C4-2B (cell line): ENCODE measurements around the gene MIPOL1.

Experiments used
- H3K27ac ChIP-seq: fragments of 450-650 bp; 2 replicates; pipeline ENCODE4 v1.5.1; 2017
- ZFX ChIP-seq: fragments of 450-650 bp; IDR thresholded peaks from 2 replicates; pipeline ENCODE4 v1.6.1; 2017
- TF ChIP-seq, protein P1 (sequence below): fragments of 450-650 bp; conservative IDR thresholded peaks from 2 replicates; pipeline ENCODE4 v1.5.1; 2017; ENCODE audit warnings: mild to moderate bottlenecking

The MIPOL1 gene

DNA sequence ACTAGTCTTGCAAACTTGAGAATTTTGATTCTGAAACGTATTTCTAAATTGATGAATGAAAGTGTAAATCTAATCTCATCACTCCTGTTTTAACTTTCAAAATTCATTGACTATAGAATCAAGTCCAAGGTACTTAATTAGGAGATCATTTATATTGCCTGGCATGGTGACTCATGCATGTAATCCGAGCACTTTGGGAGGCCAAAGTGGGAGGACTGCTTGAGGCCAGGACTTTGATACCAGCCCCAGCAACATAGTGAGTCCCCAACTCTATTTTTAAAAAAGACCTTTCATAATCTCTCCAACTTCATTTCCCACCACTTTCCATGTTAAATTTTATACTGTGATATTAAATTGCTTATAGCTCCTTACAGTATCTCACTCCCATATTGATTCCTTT lies 3.0 kb upstream of the MIPOL1 start:
- H3K27ac ChIP-seq: no peak overlapping the region
- TF ChIP-seq, protein P1, sequence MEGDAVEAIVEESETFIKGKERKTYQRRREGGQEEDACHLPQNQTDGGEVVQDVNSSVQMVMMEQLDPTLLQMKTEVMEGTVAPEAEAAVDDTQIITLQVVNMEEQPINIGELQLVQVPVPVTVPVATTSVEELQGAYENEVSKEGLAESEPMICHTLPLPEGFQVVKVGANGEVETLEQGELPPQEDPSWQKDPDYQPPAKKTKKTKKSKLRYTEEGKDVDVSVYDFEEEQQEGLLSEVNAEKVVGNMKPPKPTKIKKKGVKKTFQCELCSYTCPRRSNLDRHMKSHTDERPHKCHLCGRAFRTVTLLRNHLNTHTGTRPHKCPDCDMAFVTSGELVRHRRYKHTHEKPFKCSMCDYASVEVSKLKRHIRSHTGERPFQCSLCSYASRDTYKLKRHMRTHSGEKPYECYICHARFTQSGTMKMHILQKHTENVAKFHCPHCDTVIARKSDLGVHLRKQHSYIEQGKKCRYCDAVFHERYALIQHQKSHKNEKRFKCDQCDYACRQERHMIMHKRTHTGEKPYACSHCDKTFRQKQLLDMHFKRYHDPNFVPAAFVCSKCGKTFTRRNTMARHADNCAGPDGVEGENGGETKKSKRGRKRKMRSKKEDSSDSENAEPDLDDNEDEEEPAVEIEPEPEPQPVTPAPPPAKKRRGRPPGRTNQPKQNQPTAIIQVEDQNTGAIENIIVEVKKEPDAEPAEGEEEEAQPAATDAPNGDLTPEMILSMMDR: no peak
- TF ChIP-seq ZFX: no peak

- H3K27ac ChIP-seq: no peak overlapping the region
- TF ChIP-seq, protein P1: no peak
- TF ChIP-seq ZFX: no peak
Observed at GRCh38 chr14:37195327-37195726, 2.4 kb upstream of the MIPOL1 start.

DNA sequence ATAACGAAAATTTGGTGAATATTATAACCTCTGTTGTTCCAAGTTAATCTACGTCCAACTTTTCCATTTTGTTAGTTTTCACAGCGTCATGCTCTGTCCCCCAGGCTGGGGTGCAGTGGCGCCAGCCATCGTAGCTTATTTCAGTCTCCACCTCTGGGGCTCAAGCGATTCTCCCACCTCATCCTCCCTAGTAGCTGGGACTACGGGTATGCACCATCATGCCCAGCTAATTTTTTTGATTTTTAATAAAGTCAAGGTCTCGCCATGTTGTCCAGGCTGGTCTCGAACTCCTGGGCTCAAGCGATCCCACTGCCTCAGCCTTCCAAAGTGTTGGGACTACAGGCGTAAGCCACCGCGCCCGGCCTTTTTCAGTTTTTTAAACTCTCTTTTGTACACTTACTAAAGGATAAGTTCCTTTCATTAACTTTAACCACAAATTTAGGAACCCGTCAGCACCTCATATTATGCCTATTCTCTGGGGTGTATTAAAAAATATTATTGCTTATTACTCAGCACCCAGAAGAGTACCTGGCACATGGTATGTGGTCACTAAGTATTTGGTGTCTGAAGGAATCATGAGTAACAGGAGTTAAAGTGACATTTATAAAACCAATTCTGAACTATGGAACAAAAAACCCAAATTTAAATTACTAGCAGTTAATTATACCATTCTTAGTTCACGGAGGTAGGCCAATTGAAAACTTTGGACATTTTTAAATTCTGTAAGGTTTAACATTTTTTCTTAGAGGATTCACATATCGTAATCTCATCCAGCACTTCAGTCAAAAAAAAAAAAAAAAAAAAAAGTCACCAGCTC lies 925 bp upstream of the MIPOL1 start:
- peak overlapping the region; percentile 76 for H3K27ac ChIP-seq
- TF ChIP-seq, protein P1: no peak
- TF ChIP-seq ZFX: no peak

DNA sequence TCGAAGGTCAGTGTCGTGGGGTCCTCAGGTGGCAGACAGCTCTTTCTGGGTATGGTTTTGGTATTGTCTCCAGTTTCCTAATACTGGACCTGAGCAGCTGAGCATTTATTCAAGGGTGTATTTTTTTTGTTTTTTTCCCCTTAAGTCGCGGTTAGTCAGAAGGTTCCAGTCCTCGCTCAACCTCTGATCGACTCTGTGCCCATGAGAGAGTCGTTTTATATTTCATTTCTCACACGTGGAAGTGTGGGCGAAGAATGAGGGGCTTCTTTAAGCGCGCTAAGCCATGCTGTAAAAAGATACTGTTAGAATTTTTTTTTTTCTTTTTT lies 499 bp downstream of the MIPOL1 start:
- peak overlapping the region; percentile 76 for H3K27ac ChIP-seq
- TF ChIP-seq, protein P1: peak; percentile 37
- no peak for TF ChIP-seq ZFX

- no peak overlapping the region for H3K27ac ChIP-seq
- TF ChIP-seq ZFX: no peak
- TF ChIP-seq, protein P1: no peak
Observed at GRCh38 chr14:37198907-37199306, 1.2 kb downstream of the MIPOL1 start.

DNA sequence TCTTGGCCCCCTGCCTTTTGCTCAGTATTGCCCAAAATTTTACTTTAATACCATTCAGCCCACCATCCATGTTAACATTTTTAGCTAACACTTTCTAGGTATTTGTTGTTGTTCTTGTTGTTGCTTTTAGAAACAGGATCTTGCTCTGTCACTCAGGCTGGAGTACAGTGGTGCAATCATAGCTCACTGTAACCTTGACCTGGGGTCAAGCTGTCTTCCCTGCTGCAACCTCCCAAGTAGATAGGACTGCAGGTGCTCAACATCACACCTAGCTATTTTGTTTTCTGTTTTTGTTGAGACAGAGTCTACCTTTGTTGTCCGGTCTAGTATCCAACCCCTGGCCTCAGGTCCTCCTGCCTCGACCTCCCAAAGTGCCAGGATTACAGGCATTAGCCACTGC lies 4.0 kb downstream of the MIPOL1 start:
- H3K27ac ChIP-seq: no peak overlapping the region
- TF ChIP-seq, protein P1: no peak
- no peak for TF ChIP-seq ZFX

DNA sequence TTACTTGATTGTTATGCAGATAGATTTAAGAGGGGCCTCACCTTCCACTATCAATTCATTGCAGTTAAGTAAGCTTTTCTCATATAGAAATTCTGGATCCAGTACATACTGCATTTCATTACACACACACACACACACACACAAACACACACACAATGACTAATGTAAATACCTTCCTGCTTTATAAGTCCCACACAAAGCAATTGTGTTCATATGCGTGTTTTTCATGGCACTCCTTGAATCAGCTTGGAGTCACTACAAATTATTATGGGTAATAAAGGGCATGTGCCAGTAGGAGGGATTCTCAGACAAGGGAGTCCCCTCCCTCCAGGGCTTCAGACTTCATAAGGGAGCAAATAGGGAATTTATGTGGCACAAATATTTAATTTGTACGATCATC lies 4.5 kb downstream of the MIPOL1 start:
- TF ChIP-seq, protein P1: no peak
- TF ChIP-seq ZFX: no peak
- H3K27ac ChIP-seq: no peak overlapping the region
